H1 (cell line): ENCODE measurements around the gene MAP3K1. TPM values are rescaled to one million over a fixed set of nuclear protein-coding genes. Genes with fewer than 3 reads are reported as not detected.

ENCODE experiments used
- CTCF ChIA-PET: fragments of 300-600 bp; sonication (Branson Sonifier 250); formaldehyde crosslinking; loops from one replicate; lab custom pipeline; 2021; ENCODE audit not compliant: partially characterized antibody; lab: Charles Lee
- POLR2A ChIA-PET: fragments of 300-600 bp; sonication (Branson Sonifier 250); formaldehyde crosslinking; loops from one replicate; lab custom pipeline; 2021; ENCODE audit warnings: inconsistent platforms; ENCODE audit not compliant: partially characterized antibody; lab: Charles Lee
- DNase-seq, 2 experiments: peaks; one replicate each; pipeline versions ENCODE4 v3.0.0 to v3.0.0-alpha.2; 2010 to 2022; ENCODE audit warnings: low spot score in 2 of 2, low read depth in 1 of 2, mixed read lengths in 1 of 2
- FAIRE-seq: peaks from 2 replicates; lab custom pipeline; 2011; peaks lifted over from hg19 to GRCh38; lab: Jason Lieb, UNC
- H2AFZ ChIP-seq: 2 replicates; pipeline ENCODE4 v1.8.1; 2012; ENCODE audit warnings: low read length, inconsistent platforms
- H2AK5ac ChIP-seq: 2 replicates; pipeline ENCODE4 v1.6.1; 2013; ENCODE audit warnings: low read depth, low read length
- H2BK120ac ChIP-seq: replicated peaks from 2 replicates; pipeline ENCODE3; 2013; ENCODE audit warnings: low read depth, low read length, inconsistent platforms
- H2BK12ac ChIP-seq: 2 replicates; pipeline ENCODE4 v1.6.1; 2013; ENCODE audit warnings: low read depth, low read length
- H2BK15ac ChIP-seq: 2 replicates; pipeline ENCODE4 v1.6.1; 2013; ENCODE audit warnings: low read length
- H2BK20ac ChIP-seq: 2 replicates; pipeline ENCODE4 v1.6.1; 2013; ENCODE audit warnings: low read length
- H2BK5ac ChIP-seq: 2 replicates; pipeline ENCODE4 v1.6.1; 2013; ENCODE audit warnings: low read depth, low read length
- H3K14ac ChIP-seq: 2 replicates; pipeline ENCODE4 v1.6.1; 2013; ENCODE audit warnings: inconsistent platforms; ENCODE audit not compliant: insufficient read length
- H3K18ac ChIP-seq: 2 replicates; pipeline ENCODE4 v1.6.1; 2013; ENCODE audit warnings: low read length; ENCODE audit errors: extremely low read depth
- H3K23ac ChIP-seq: 2 replicates; pipeline ENCODE4 v1.6.1; 2013; ENCODE audit warnings: inconsistent platforms; ENCODE audit not compliant: insufficient read length
- H3K23me2 ChIP-seq: 2 replicates; pipeline ENCODE4 v1.6.1; 2013; ENCODE audit warnings: low read depth, low read length
- H3K27ac ChIP-seq: 2 replicates; pipeline ENCODE4 v1.6.1; 2011; ENCODE audit warnings: low read depth, low read length, inconsistent platforms
- H3K27me3 ChIP-seq, 4 experiments: replicated peaks in 1 of 4; 1 replicate in 1 of 4; 2 replicates in 3 of 4; pipeline versions ENCODE4 v1.6.1 to v1.8.1; 2011 to 2013; ENCODE audit warnings: low read length in 3 of 4, mild to moderate bottlenecking in 3 of 4, inconsistent platforms in 2 of 4, mixed read lengths in 2 of 4, moderate library complexity in 1 of 4; ENCODE audit not compliant: control insufficient read depth in 3 of 4, insufficient read depth in 3 of 4; ENCODE audit errors: extremely low read depth in 1 of 4
- H3K36me3 ChIP-seq, 4 experiments: 2 replicates each; pipeline versions ENCODE4 v1.6.1 to v1.8.1; 2011 to 2013; ENCODE audit warnings: mild to moderate bottlenecking in 4 of 4, low read length in 3 of 4, moderate library complexity in 2 of 4, control low read depth in 1 of 4, inconsistent platforms in 1 of 4; ENCODE audit not compliant: insufficient read depth in 4 of 4, control insufficient read depth in 2 of 4
- H3K4ac ChIP-seq: replicated peaks from 2 replicates; pipeline ENCODE3; 2013; ENCODE audit warnings: low read length, low read depth, mixed read lengths, inconsistent platforms; ENCODE audit not compliant: insufficient read length
- H3K4me1 ChIP-seq, 4 experiments: replicated peaks in 1 of 4; 1 replicate in 1 of 4; 2 replicates in 3 of 4; pipeline versions ENCODE4 v1.6.1 to v1.8.1; 2011 to 2013; ENCODE audit warnings: low read length in 3 of 4, inconsistent platforms in 2 of 4, mixed read lengths in 1 of 4; ENCODE audit not compliant: insufficient read depth in 4 of 4, control insufficient read depth in 3 of 4
- H3K4me2 ChIP-seq, 2 experiments: 2 replicates each; pipeline versions ENCODE4 v1.6.1 to v1.8.1; 2011 to 2013; ENCODE audit warnings: low read depth in 2 of 2, low read length in 2 of 2, control low read depth in 1 of 2, inconsistent platforms in 1 of 2, mild to moderate bottlenecking in 1 of 2; ENCODE audit not compliant: insufficient read depth in 1 of 2
- H3K4me3 ChIP-seq, 4 experiments: fragments of 200-600, 300-600 bp in 1 of 4; sonication (generic), shearing (Covaris generic), sonication (Bioruptor Twin) in 1 of 4; 2 replicates each; pipeline versions ENCODE4 v1.5.1 to v1.8.1; 2011 to 2016; ENCODE audit warnings: low read length in 4 of 4, low read depth in 3 of 4, control low read depth in 2 of 4, inconsistent platforms in 2 of 4, mild to moderate bottlenecking in 2 of 4, mixed read lengths in 1 of 4, moderate library complexity in 1 of 4; ENCODE audit not compliant: insufficient read depth in 2 of 4; ENCODE audit errors: extremely low read depth in 1 of 4
- H3K56ac ChIP-seq: replicated peaks from 2 replicates; pipeline ENCODE3; 2013; ENCODE audit warnings: low read depth, mild to moderate bottlenecking, mixed read lengths, low read length, inconsistent platforms; ENCODE audit not compliant: insufficient read length
- H3K79me1 ChIP-seq: 2 replicates; pipeline ENCODE4 v1.6.1; 2013; ENCODE audit warnings: low read depth, low read length, control low read depth
- H3K79me2 ChIP-seq, 2 experiments: 2 replicates each; pipeline versions ENCODE4 v1.6.1 to v1.8.1; 2012 to 2013; ENCODE audit warnings: low read length in 2 of 2, mild to moderate bottlenecking in 2 of 2, inconsistent platforms in 1 of 2; ENCODE audit not compliant: insufficient read depth in 2 of 2, control insufficient read depth in 1 of 2
- H3K9ac ChIP-seq, 4 experiments: replicated peaks in 1 of 4; 1 replicate in 1 of 4; 2 replicates in 3 of 4; pipeline versions ENCODE4 v1.6.1 to v1.8.1; 2011 to 2013; ENCODE audit warnings: low read depth in 3 of 4, low read length in 3 of 4, control low read depth in 2 of 4, mild to moderate bottlenecking in 2 of 4, moderate library complexity in 2 of 4, inconsistent platforms in 1 of 4; ENCODE audit errors: extremely low read depth in 1 of 4
- H3K9me3 ChIP-seq, 2 experiments: 2 replicates each; pipeline versions ENCODE4 v1.6.1 to v1.8.1; 2012 to 2013; ENCODE audit warnings: mild to moderate bottlenecking in 2 of 2, moderate library complexity in 2 of 2, control low read depth in 1 of 2, inconsistent platforms in 1 of 2, low read depth in 1 of 2, low read length in 1 of 2, mixed read lengths in 1 of 2; ENCODE audit not compliant: insufficient read depth in 2 of 2
- H4K20me1 ChIP-seq, 2 experiments: replicated peaks in 1 of 2; 2 replicates each; pipeline versions ENCODE3 to v1.8.1; 2011 to 2013; ENCODE audit warnings: inconsistent platforms in 2 of 2, low read length in 2 of 2, mild to moderate bottlenecking in 1 of 2; ENCODE audit not compliant: insufficient read depth in 2 of 2, control insufficient read depth in 1 of 2
- H4K5ac ChIP-seq: 2 replicates; pipeline ENCODE4 v1.6.1; 2013; ENCODE audit warnings: low read length, low read depth, mixed read lengths, inconsistent platforms; ENCODE audit not compliant: insufficient read length
- H4K8ac ChIP-seq: 2 replicates; pipeline ENCODE4 v1.8.0; 2013; ENCODE audit warnings: mild to moderate bottlenecking, moderate library complexity, low read length, inconsistent platforms; ENCODE audit not compliant: insufficient read depth; ENCODE audit errors: extremely low read depth
- H4K91ac ChIP-seq: replicated peaks from 2 replicates; pipeline ENCODE3; 2013; ENCODE audit warnings: low read length, mixed read lengths, inconsistent platforms; ENCODE audit not compliant: insufficient read length
- ASH2L ChIP-seq: fragments of 200-600, 300-600 bp; sonication (generic); IDR thresholded peaks from one replicate; pipeline ENCODE4 v1.7.1; 2017; ENCODE audit warnings: low read length
- ATF3 ChIP-seq: IDR thresholded peaks from 2 replicates; pipeline ENCODE4 v1.6.1; 2011; ENCODE audit warnings: low read depth, mild to moderate bottlenecking, low read length; ENCODE audit not compliant: insufficient read depth
- BRCA1 ChIP-seq: IDR thresholded peaks from 2 replicates; pipeline ENCODE4 v1.6.1; 2012; ENCODE audit warnings: low read depth, low read length, improper control_type of control experiment
- CEBPB ChIP-seq: IDR thresholded peaks from 2 replicates; pipeline ENCODE4 v1.6.1; 2012; ENCODE audit warnings: low read depth, low read length
- FOSL1 ChIP-seq: IDR thresholded peaks from 2 replicates; pipeline ENCODE4 v1.6.1; 2011; ENCODE audit warnings: mild to moderate bottlenecking, low read depth, low read length, moderate library complexity; ENCODE audit not compliant: insufficient read depth
- GTF2F1 ChIP-seq: IDR thresholded peaks from 2 replicates; pipeline ENCODE4 v1.6.1; 2012; ENCODE audit warnings: low read depth, low read length, improper control_type of control experiment, borderline replicate concordance
- JUND ChIP-seq: IDR thresholded peaks from 2 replicates; pipeline ENCODE4 v1.6.1; 2011; ENCODE audit warnings: mild to moderate bottlenecking, improper control_type of control experiment, low read length
- KDM5A ChIP-seq: fragments of 200-600 bp; IDR thresholded peaks from 2 replicates; pipeline ENCODE4 v1.7.1; 2012; ENCODE audit warnings: mild to moderate bottlenecking, low read length, inconsistent platforms, mixed read lengths
- MAFK ChIP-seq: IDR thresholded peaks from 2 replicates; pipeline ENCODE4 v1.6.1; 2012; ENCODE audit warnings: low read depth, mild to moderate bottlenecking, improper control_type of control experiment, low read length
- POLR2A ChIP-seq, 2 experiments: IDR thresholded peaks; 1 replicate in 1 of 2; 2 replicates in 1 of 2; pipeline ENCODE4 v1.6.1; 2011; ENCODE audit warnings: low read depth in 2 of 2, low read length in 2 of 2, mild to moderate bottlenecking in 2 of 2; ENCODE audit errors: control extremely low read depth in 1 of 2
- POU5F1 ChIP-seq: IDR thresholded peaks from 2 replicates; pipeline ENCODE4 v1.6.1; 2011; ENCODE audit warnings: low read depth, mild to moderate bottlenecking, low read length, moderate library complexity
- RXRA ChIP-seq: IDR thresholded peaks from 2 replicates; pipeline ENCODE4 v1.6.1; 2011; ENCODE audit warnings: low read depth, mild to moderate bottlenecking, low read length, moderate library complexity; ENCODE audit not compliant: insufficient read depth
- SP2 ChIP-seq: IDR thresholded peaks from 2 replicates; pipeline ENCODE4 v1.6.1; 2012; ENCODE audit warnings: mild to moderate bottlenecking, low read length, inconsistent platforms
- SRF ChIP-seq: IDR thresholded peaks from 2 replicates; pipeline ENCODE4 v1.6.1; 2011; ENCODE audit warnings: mild to moderate bottlenecking, low read depth, low read length, moderate library complexity
- TAF1 ChIP-seq: IDR thresholded peaks from 2 replicates; pipeline ENCODE4 v1.6.1; 2011; ENCODE audit warnings: mild to moderate bottlenecking, low read depth, low read length
- TEAD4 ChIP-seq: IDR thresholded peaks from 2 replicates; pipeline ENCODE4 v1.6.1; 2012; ENCODE audit warnings: low read depth, low read length, inconsistent platforms, mixed read lengths
- WGBS, 2 experiments: shearing (Covaris generic) in 1 of 2; methylation state at CpG; one replicate each; pipeline versions ENCODE4 v1.1.6 to v1.1.7; 2013 to 2015; ENCODE audit warnings: low lambda C conversion rate in 2 of 2, mixed read lengths in 2 of 2, inconsistent platforms in 1 of 2, low coverage in 1 of 2, missing lambda C conversion rate in 1 of 2; ENCODE audit not compliant: insufficient replicate concordance in 2 of 2, insufficient coverage in 1 of 2, insufficient read length in 1 of 2; ENCODE audit errors: extremely low coverage in 1 of 2, missing lambda C conversion rate in 1 of 2; 5-methylcytosine and 5-hydroxymethylcytosine counted together
- polyA plus RNA-seq, 7 experiments: library from polyadenylated mRNA; depleted of rRNA in 3 of 7; stranded (reverse) in 5 of 7; unstranded in 2 of 7; fragments of >200 nt in 5 of 7; fragments of 200-250 nt in 2 of 7; gene quantifications; 1 replicate in 5 of 7; 2 replicates in 1 of 7; 4 replicates in 1 of 7; pipeline versions ENCODE4 v1.2.1 to v1.2.3, GENCODE V29; 2011 to 2013; ENCODE audit warnings: missing spikeins in 2 of 7, mixed read lengths in 2 of 7
- total RNA-seq: library from RNA; stranded (reverse); fragmentation: NEBNext Ultra II Directional; extraction: Animal tissue kit (Norgen Biotek cat#: 25700); gene quantifications from 2 replicates; pipeline ENCODE4 v1.2.1, GENCODE V29; 2021

The MAP3K1 gene
- total and polyA plus RNA-seq, 2 of the 8 experiments (the other 6 are each of a cell fraction or from before 2014, with no cell fraction given): 3.9 to 11.8 TPM

DNA sequence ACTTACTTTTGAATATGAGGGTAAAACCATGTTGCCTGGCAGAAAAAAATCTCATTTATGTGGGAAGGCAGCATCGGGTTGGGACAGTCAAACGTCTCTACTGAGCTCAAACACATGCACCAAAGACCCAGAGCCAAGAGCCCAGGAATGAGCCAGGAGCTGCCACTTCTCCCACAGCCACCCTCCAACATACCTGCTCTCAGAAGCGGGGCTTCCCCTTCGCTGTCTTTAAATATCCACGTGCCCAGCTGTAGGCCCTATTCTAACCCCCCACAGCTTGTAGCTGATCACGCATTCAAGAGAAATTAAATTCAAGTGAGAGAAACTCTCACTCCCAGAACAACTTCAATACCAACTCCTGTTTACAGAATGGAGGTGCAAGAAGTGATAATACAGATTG lies 42.6 kb upstream of the MAP3K1 start:
- Histone ChIP-seq H3K9ac (no peak overlapping the region), H2BK15ac (no peak overlapping the region), H4K5ac (no peak overlapping the region), H3K27me3 (no peaks in the 10 kb centered on the region), H3K4me1 (no peaks in the 10 kb centered on the region), H3K18ac (no peak overlapping the region), H3K56ac (no peak overlapping the region), H2AFZ (no peak overlapping the region), H3K9me3 (no peaks in the 10 kb centered on the region), H2BK5ac (no peak overlapping the region), H3K79me2 (no peaks in the 10 kb centered on the region), H3K27ac (no peak overlapping the region), H2AK5ac (no peak overlapping the region), H3K14ac (no peak overlapping the region), H4K8ac (no peak overlapping the region), H4K91ac (no peak overlapping the region), H3K23me2 (no peaks in the 10 kb centered on the region), H2BK12ac (no peak overlapping the region), H3K4me2 (no peak overlapping the region), H3K4me3 (no peak overlapping the region), H3K36me3 (no peaks in the 10 kb centered on the region), H4K20me1 (no peaks in the 10 kb centered on the region), H3K79me1 (no peaks in the 10 kb centered on the region), H2BK120ac (no peak overlapping the region), H3K23ac (no peak overlapping the region), H2BK20ac (no peak overlapping the region), H3K4ac (no peak overlapping the region)
- DNase-seq (no peak), FAIRE-seq (no peak)
- ChIA-PET CTCF (interaction anchor here (0.5 to 2.2 kb wide), 6 partner anchors 18 to 1487 kb away, joined by 3 to 9 read pairs (median 4); no protein-coding TSS in a partner anchor), POLR2A (no interaction called here)
- WGBS, 2 experiments: 93% methylated on average over 6 of the region's 6 CpGs; no CpG with 5 or more reads in 1 of the 2 experiments
- TF ChIP-seq FOSL1: no peak
- no peak for TF ChIP-seq TAF1
- TF ChIP-seq BRCA1: no peak
- no peak for TF ChIP-seq TEAD4
- TF ChIP-seq POLR2A (IDR thresholded peaks at IDR 0.05; ENCODE audit: control extremely low read depth in 1 of 2, low read depth in 2 of 2, low read length in 2 of 2): no peak
- TF ChIP-seq GTF2F1: no peak
- no peak for TF ChIP-seq ASH2L
- no peak for TF ChIP-seq RXRA
- TF ChIP-seq CEBPB: no peak
- TF ChIP-seq ATF3: no peak
- TF ChIP-seq SRF: no peak
- TF ChIP-seq KDM5A: no peak
- TF ChIP-seq SP2: no peak
- TF ChIP-seq MAFK: no peak
- no peak for TF ChIP-seq JUND
- TF ChIP-seq POU5F1: no peak
